Neural progenitor cell (in vitro differentiated cells): Measurements from ENCODE around the gene DHDH. TPM values are rescaled to one million over a fixed set of nuclear protein-coding genes. Genes with fewer than 3 reads are reported as not detected.

Experiments used
- DNase-seq: peaks from one replicate; pipeline ENCODE4 v3.0.0-alpha.2; 2016; ENCODE audit warnings: low spot score
- H2AFZ ChIP-seq: fragments of 200-600 bp; sonication (generic); replicated peaks from 2 replicates; pipeline ENCODE4 v1.6.1; 2016; ENCODE audit warnings: antibody characterized with exemption
- H3F3A ChIP-seq: fragments of 200-600 bp; sonication (generic); 2 replicates; pipeline ENCODE4 v1.6.1; 2016; ENCODE audit warnings: antibody characterized with exemption, low read depth
- H3K27ac ChIP-seq: fragments of 200-600 bp; sonication (generic); 2 replicates; pipeline ENCODE4 v1.5.1; 2016; ENCODE audit warnings: mild to moderate bottlenecking
- H3K27me3 ChIP-seq: fragments of 200-600 bp; sonication (generic); 2 replicates; pipeline ENCODE4 v1.6.1; 2016; ENCODE audit warnings: mild to moderate bottlenecking, moderate library complexity
- H3K36me3 ChIP-seq: fragments of 200-600 bp; sonication (generic); 2 replicates; pipeline ENCODE4 v1.5.1; 2016
- H3K4me1 ChIP-seq: fragments of 200-600 bp; sonication (generic); 2 replicates; pipeline ENCODE4 v1.6.1; 2016; ENCODE audit warnings: mixed run types
- H3K4me2 ChIP-seq: fragments of 200-600 bp; sonication (generic); 2 replicates; pipeline ENCODE4 v1.6.1; 2016
- H3K4me3 ChIP-seq: fragments of 200-600 bp; sonication (generic); 2 replicates; pipeline ENCODE4 v1.5.1; 2016
- H3K79me2 ChIP-seq: fragments of 200-600 bp; sonication (generic); 2 replicates; pipeline ENCODE4 v1.6.1; 2016; ENCODE audit warnings: low read depth
- H3K9ac ChIP-seq: fragments of 200-600 bp; sonication (generic); 2 replicates; pipeline ENCODE4 v1.6.1; 2016
- H3K9me3 ChIP-seq: fragments of 200-600 bp; sonication (generic); 2 replicates; pipeline ENCODE4 v1.5.1; 2016; ENCODE audit warnings: low read depth
- H4K20me1 ChIP-seq: fragments of 200-600 bp; sonication (generic); 2 replicates; pipeline ENCODE4 v1.6.1; 2016; ENCODE audit warnings: low read depth
- H3K27ac Mint-ChIP-seq: 3 replicates; pipeline ENCODE4 v1.8.0; 2021; ENCODE audit warnings: mixed read lengths
- H3K27me3 Mint-ChIP-seq: 2 replicates; pipeline ENCODE4 v1.8.0; 2022; ENCODE audit warnings: low read depth, mild to moderate bottlenecking, inconsistent platforms, moderate library complexity, mixed read lengths; ENCODE audit not compliant: insufficient read depth
- H3K36me3 Mint-ChIP-seq: 3 replicates; pipeline ENCODE4 v1.8.0; 2021; ENCODE audit warnings: mixed read lengths
- H3K4me1 Mint-ChIP-seq: 3 replicates; pipeline ENCODE4 v1.8.0; 2021; ENCODE audit warnings: mixed read lengths
- H3K4me3 Mint-ChIP-seq: 3 replicates; pipeline ENCODE4 v1.8.0; 2021; ENCODE audit warnings: mild to moderate bottlenecking, moderate library complexity, mixed read lengths
- H3K9me3 Mint-ChIP-seq: 3 replicates; pipeline ENCODE4 v1.8.0; 2020; ENCODE audit warnings: mixed read lengths
- EZH2 ChIP-seq: fragments of 200-600 bp; sonication (generic); IDR thresholded peaks from 2 replicates; pipeline ENCODE4 v1.6.1; 2017; ENCODE audit warnings: antibody characterized with exemption, mild to moderate bottlenecking, moderate library complexity
- EZH2phosphoT487 ChIP-seq: fragments of 200-600 bp; sonication (generic); IDR thresholded peaks from 2 replicates; pipeline ENCODE4 v1.6.1; 2017; ENCODE audit warnings: antibody characterized with exemption
- total RNA-seq: library from RNA; depleted of rRNA; stranded (reverse); fragments of >200 nt; gene quantifications from 2 replicates; pipeline ENCODE4 v1.2.3, GENCODE V29; 2015; ENCODE audit warnings: low replicate concordance
- TF ChIP-seq, protein P1 (sequence below): fragments of 200-600 bp; sonication (generic); IDR thresholded peaks from 2 replicates; pipeline ENCODE4 v1.5.1; 2017; ENCODE audit warnings: antibody characterized with exemption, mild to moderate bottlenecking

The DHDH gene
- total RNA-seq, 1 donor from 2014 or later = not detected

DNA sequence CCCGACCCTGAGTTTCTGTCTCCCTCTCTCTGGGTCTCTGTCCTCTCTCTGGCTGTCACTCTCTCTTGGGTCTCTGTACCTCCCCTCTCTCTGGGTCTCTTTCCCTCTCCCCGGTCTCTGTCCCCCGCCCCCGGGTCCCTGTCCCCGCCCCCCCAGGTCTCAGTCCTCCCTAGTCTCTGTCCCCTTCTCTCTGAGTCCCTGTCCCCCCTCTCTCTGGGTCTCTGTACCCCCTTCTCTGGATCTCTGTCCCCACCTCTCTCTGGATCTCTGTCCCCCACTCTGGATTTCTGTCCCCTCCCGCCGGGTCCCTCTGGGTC is 29.3 kb downstream of the DHDH start:
- Mint-ChIP-seq H3K4me1 (peaks cover 41% of the 10 kb centered on the region), H3K4me3 (no peak overlapping the region), H3K27me3 (peaks cover 15% of the 10 kb centered on the region), H3K9me3 (no peaks in the 10 kb centered on the region), H3K36me3 (peaks cover 8% of the 10 kb centered on the region), H3K27ac (no peak overlapping the region)
- Histone ChIP-seq H3K36me3 (peaks cover 8% of the 10 kb centered on the region), H3K4me3 (no peak overlapping the region), H3K27ac (peak overlapping the region; percentile 85), H3K79me2 (peaks cover 20% of the 10 kb centered on the region), H4K20me1 (peaks cover 10% of the 10 kb centered on the region), H3K27me3 (no peaks in the 10 kb centered on the region), H3K4me2 (no peak overlapping the region), H3K4me1 (peaks cover 25% of the 10 kb centered on the region), H3F3A (peaks cover 54% of the 10 kb centered on the region), H3K9me3 (no peaks in the 10 kb centered on the region), H3K9ac (no peak overlapping the region), H2AFZ (no peak overlapping the region)
- TF ChIP-seq EZH2 (no peak), EZH2phosphoT487 (no peak)
- TF ChIP-seq, protein P1, sequence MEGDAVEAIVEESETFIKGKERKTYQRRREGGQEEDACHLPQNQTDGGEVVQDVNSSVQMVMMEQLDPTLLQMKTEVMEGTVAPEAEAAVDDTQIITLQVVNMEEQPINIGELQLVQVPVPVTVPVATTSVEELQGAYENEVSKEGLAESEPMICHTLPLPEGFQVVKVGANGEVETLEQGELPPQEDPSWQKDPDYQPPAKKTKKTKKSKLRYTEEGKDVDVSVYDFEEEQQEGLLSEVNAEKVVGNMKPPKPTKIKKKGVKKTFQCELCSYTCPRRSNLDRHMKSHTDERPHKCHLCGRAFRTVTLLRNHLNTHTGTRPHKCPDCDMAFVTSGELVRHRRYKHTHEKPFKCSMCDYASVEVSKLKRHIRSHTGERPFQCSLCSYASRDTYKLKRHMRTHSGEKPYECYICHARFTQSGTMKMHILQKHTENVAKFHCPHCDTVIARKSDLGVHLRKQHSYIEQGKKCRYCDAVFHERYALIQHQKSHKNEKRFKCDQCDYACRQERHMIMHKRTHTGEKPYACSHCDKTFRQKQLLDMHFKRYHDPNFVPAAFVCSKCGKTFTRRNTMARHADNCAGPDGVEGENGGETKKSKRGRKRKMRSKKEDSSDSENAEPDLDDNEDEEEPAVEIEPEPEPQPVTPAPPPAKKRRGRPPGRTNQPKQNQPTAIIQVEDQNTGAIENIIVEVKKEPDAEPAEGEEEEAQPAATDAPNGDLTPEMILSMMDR = no peak
- no peak for DNase-seq

DNA sequence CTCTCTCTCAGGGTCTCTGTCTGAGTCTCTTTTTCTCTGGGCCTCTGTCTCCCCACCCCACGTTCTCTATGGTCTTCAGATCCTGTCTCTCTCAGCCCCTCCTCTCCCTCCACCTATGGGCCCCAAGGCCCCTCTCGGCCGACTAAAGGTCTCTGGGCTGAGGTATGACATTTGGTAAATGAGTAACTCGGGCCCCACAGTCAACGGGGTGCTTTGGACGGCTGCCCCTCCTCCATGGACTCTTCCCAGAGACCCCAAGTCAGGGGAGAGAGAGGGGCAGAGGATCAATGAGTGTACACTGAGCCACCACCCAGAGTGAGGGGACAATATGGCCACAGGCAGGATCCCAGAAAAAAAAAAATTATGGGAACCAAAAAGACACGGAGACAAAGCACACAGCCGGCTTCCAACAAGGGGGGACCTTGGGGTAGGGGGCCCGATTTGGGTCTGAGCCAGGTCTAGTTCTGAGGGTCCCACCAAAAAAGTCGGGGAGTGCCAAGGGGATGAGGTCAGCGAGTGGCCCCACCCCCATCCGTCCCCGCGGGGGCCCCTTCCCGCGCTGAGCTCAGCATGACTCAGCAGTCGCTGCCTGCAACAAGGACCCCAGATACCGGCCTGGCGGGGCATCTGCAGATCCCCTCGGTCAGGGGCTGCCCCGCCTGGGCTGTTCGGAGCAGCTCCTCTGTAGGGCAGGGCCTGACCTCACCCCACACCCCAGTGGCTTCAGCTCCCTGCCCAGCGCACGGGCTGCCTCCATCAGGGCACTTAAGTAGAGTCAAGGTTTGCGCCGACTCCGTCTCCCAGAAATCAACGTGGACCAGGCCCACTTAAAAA is 30.1 kb downstream of the DHDH start:
- no peaks in the 10 kb centered on the region for H3K9me3 ChIP-seq
- H3K27ac ChIP-seq = peak overlapping the region; percentile 64
- H4K20me1 ChIP-seq = peaks cover 10% of the 10 kb centered on the region
- peak overlapping the region; percentile 97 for H3K27ac Mint-ChIP-seq
- peaks cover 45% of the 10 kb centered on the region for H3K4me1 Mint-ChIP-seq
- no peak overlapping the region for H2AFZ ChIP-seq
- H3K4me3 Mint-ChIP-seq = peak overlapping the region; percentile 95
- H3K36me3 ChIP-seq = peaks cover 7% of the 10 kb centered on the region
- peaks cover 10% of the 10 kb centered on the region for H3K36me3 Mint-ChIP-seq
- no peaks in the 10 kb centered on the region for H3K27me3 ChIP-seq
- peak; percentile 73 for DNase-seq
- peaks cover 25% of the 10 kb centered on the region for H3K4me1 ChIP-seq
- TF ChIP-seq EZH2 (no peak), EZH2phosphoT487 (no peak)
- TF ChIP-seq, protein P1 = no peak
- no peak overlapping the region for H3K9ac ChIP-seq
- peak overlapping the region; percentile 23 for H3K4me3 ChIP-seq
- peaks cover 18% of the 10 kb centered on the region for H3K79me2 ChIP-seq
- H3K9me3 Mint-ChIP-seq = no peaks in the 10 kb centered on the region
- peak overlapping the region; percentile 87 for H3K4me2 ChIP-seq
- peaks cover 17% of the 10 kb centered on the region for H3K27me3 Mint-ChIP-seq
- peaks cover 56% of the 10 kb centered on the region for H3F3A ChIP-seq

DNA sequence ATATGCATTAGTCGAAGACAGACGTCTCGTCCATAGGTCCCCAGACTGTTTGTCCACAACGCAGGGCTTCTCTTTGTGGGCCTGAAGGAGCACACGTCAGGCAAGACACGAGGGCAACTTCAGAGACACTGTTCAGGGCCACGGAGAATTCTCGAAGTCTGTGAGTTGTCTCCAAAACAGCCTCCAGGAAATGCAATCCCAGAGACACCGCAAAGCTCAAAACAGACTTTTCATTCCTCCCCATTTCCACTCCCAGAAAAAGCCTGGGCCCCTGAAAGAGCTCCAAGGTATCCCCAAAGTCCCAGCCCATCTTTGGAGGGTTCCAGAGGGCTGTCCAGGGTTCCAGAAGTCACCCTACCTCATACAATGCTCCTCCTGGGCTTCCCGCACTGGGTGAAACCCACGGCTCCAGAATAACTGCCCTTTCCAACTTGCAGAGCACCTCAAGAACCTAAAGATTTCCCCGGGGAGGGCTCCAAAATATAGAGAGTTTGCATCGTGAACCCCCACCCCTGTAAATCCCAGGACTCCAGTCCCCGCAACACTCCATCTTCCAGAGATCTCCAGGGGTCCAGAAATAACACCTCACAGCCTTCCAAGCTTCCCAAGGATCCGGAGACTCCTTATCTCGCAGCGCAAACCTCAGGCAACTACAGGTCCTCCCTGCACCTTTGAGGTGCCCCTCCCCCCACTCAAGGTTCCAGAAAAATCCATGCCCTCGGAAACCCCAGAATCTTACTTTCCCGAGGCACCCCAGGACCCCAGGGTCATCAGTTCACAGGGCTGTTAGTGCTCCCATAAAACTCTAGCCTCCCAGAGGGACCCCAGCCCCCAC is 30.9 kb downstream of the DHDH start:
- Mint-ChIP-seq H3K27me3 (peaks cover 17% of the 10 kb centered on the region), H3K9me3 (no peaks in the 10 kb centered on the region), H3K36me3 (peaks cover 10% of the 10 kb centered on the region), H3K27ac (peak overlapping the region; percentile 97), H3K4me1 (peaks cover 45% of the 10 kb centered on the region), H3K4me3 (peak overlapping the region; percentile 95)
- peak; percentile 31 for DNase-seq
- peak overlapping the region; percentile 82 for H3K4me3 ChIP-seq
- peak overlapping the region; percentile 87 for H3K4me2 ChIP-seq
- no peak overlapping the region for H2AFZ ChIP-seq
- H3K9ac ChIP-seq = no peak overlapping the region
- TF ChIP-seq EZH2 (no peak), EZH2phosphoT487 (no peak)
- TF ChIP-seq, protein P1 = no peak
- no peak overlapping the region for H3K27ac ChIP-seq
- no peaks in the 10 kb centered on the region for H3K9me3 ChIP-seq
- H3K27me3 ChIP-seq = no peaks in the 10 kb centered on the region
- H3K36me3 ChIP-seq = peaks cover 7% of the 10 kb centered on the region
- peaks cover 53% of the 10 kb centered on the region for H3F3A ChIP-seq
- H4K20me1 ChIP-seq = peaks cover 10% of the 10 kb centered on the region
- peaks cover 25% of the 10 kb centered on the region for H3K4me1 ChIP-seq
- H3K79me2 ChIP-seq = peaks cover 18% of the 10 kb centered on the region
